NCI-H82 treated with DMSO at 0.1 percent for 48 hours (cell line): ENCODE data around the gene TCF7.

Source experiments
- DNase-seq: peaks from one replicate; lab custom pipeline; 2025; ENCODE audit not compliant: unreplicated experiment; lab: John Stamatoyannopoulos, UW

Gene TCF7

DNA sequence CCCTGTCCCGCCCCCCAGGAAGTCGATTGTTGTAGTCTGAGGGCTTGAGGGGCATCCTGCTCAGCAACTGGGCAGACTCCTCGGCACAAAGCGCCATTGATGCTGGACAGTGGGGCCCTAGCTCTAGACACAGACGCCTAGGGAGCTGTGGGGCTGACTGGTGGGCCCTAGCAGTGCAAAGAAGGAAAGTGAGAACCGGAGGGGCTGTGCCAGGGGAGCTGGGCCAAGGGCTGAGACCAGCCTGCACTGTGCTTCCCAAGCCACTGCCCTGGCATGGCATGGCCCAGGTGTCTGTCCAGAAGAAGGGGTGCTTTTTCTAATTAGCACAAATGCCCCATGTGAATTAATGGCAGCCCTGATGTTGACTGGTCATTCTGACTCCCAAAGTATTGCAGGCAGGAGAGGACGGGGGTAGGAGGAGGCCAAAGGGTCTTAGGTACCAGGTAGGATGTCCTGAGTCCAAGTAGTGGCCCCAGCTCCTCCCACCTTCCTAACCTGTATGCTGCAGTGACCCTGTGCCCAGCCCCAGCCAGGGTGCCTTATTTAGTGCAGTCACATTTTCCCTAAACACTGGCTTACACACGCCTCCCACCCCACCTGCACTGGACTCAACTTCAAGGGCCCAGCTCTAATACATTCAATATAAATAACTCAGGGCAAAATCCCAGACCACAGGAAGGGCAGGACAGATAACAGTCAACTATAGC is 15.9 kb downstream of the TCF7 start:
- DNase-seq = no peak

- no peak for DNase-seq
These were observed 16.7 kb downstream of the TCF7 start for GRCh38 chr5:134131165-134131564.

DNA sequence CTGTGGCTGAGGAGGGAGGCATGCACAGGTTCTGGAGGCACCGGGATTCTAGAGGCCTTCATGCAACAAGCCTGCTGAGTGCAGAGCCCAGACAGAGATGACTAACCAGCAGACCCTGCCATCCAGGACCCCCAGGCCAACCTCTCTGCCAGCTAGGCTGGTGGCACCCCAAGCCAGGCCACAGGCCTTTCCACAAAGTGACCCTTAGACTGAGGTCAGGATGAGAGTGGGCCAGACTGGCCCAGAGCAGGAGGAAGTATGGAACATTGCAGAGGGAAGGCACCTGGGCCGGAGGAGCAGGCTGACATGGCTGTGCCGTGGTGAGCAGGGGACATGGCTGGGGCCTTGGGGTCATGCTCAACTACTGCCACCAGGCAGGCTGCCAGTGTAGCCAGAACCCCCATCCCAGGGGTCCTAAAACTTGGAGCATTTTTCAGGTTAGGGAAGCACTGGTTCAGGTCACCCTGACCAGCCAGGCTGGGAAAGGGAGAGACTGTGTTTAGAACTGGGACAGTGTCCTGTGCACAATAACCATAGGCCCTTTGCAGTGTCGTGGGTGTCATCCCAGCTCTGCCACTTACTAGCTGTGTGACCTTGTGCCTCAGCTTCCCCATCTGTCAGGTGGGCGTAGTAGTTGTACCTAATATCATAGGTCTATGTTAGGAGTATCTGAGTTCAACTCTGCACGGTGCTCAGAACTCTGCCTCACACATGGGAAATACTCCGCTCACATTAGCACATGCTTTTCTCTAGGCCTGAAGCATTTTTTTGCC is 17.3 kb downstream of the TCF7 start:
- no peak for DNase-seq

- DNase-seq = no peak
These were observed 18.1 kb downstream of the TCF7 start for GRCh38 chr5:134132372-134133187.

GRCh38 chr5:134133188-134133994 is 18.9 kb downstream of the TCF7 start:
- DNase-seq = no peak

DNA sequence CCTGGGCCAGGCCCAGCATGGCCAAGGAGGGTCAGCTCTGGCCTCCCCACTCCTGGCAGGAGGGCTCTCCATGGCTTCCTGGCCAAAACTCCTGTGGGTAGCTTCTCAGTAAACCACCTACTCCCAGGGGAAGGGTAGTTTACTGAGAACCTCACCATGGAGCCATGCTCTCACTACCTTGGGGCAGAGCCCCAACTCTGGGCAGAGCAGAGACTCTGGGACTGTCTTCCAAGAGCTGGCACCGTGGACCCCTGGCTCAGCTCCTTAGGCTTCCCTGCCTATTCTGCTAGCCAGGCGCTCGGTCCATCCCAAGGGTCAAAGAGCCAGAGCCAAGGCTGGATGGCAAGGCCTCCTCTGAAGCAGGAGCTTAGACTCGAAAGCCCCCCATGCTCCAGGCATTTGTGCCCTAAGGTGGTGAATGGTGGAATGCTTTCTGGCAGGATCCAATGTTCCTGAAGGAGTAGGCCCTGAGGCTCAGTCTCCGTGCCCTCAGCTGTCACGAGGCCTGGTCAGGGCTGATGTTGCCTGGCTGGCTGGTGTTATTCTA is 19.6 kb downstream of the TCF7 start:
- no peak for DNase-seq

- DNase-seq = no peak
These were observed 20.7 kb downstream of the TCF7 start for GRCh38 chr5:134135091-134135655.

DNA sequence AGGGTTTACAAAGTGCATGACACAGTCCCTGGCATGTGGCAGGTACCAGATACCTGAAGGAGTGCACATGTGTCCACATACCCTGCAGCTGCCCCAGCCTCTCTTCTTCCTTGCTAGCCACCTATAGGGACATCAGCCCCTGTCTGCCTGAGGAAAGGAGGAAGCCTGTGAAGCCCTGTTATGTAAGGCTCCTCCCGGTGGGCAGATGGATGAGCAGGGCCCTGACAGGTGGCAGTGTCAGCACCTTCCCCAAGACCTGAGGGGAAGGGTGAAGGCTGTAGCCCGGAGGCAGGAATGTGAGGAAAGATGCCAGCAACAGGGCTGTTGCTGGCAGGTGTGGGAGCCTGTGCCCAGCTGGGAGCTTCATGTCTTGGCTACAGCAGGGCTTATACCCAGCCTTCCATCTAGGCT is 21.7 kb downstream of the TCF7 start:
- no peak for DNase-seq

GRCh38 chr5:134136771-134137170 is 22.3 kb downstream of the TCF7 start:
- DNase-seq = no peak

- no peak for DNase-seq
These were observed 24.2 kb downstream of the TCF7 start for GRCh38 chr5:134138416-134139376.

- DNase-seq = no peak
These were observed 24.9 kb downstream of the TCF7 start for GRCh38 chr5:134139377-134139851.

- no peak for DNase-seq
These were observed 25.5 kb downstream of the TCF7 start for GRCh38 chr5:134139891-134140469.

DNA sequence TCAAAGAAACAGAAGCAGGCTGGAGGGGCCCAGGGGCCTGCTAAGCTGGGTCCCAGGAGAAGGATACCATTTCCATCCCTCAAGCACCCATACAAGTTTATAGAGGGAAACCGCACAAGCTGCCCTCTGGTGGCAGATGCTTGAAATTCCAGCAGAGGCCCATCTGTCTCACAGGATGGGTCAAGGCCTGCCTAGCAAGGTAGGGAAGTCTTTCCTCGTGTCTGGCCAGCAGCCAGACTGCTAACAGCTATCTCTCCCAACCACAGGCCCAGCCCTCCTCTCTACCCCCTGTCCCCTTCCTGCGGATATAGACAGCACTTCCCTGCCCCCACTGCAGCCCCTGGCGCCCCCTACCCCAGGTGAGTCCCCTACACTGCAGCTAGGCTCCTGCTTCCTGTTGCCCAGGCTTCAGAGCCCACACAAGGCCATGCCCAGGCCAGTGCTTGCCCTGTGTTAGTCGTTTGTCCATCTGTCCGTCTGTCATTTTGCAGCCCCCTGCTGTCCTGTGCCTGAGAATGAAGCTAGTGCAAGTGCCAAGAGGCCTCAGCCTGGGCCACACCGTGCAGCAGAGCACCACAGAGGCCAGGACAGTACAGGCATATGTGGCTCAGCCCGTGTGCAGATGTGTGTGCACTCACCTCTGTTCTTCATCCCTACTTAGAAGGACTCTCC is 26.2 kb downstream of the TCF7 start:
- peak; percentile 36 for DNase-seq

GRCh38 chr5:134141331-134142050 is 27.0 kb downstream of the TCF7 start:
- no peak for DNase-seq

DNA sequence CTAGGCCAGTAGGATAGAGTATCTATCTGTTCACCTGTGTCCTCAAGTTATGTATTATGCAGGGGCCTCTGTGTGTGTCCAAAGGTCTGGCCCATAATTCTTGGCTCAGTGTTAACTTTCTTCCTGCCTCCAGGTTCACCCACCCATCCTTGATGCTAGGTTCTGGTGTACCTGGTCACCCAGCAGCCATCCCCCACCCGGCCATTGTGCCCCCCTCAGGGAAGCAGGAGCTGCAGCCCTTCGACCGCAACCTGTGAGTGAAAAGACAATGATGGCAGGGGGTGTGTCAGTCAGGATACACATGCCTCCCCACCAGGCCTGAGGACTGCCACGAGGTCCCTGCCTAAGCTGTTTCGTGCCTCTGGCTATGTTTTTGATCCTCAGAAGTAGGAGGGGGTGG is 27.6 kb downstream of the TCF7 start:
- no peak for DNase-seq

GRCh38 chr5:134142806-134143205 is 28.3 kb downstream of the TCF7 start:
- DNase-seq = no peak

GRCh38 chr5:134143431-134143830 is 28.9 kb downstream of the TCF7 start:
- DNase-seq = no peak
